GM23338 (cell line): ENCODE results near the gene KIF27. TPM values are rescaled to one million over a fixed set of nuclear protein-coding genes. Genes with fewer than 3 reads are reported as not detected.

Source experiments
- ATAC-seq: fragments of 200-7000 bp; cut with Tn5 transposase; 3 replicates; pipeline ENCODE4 v1.9.1; 2020
- DNase-seq: peaks from one replicate; pipeline ENCODE4 v3.0.0-alpha.2; 2015; ENCODE audit warnings: low spot score
- H2AFZ ChIP-seq: fragments of 200-600 bp; sonication (generic); 2 replicates; pipeline ENCODE4 v1.8.0; 2016; ENCODE audit warnings: antibody characterized with exemption, mild to moderate bottlenecking, moderate library complexity
- H3F3A ChIP-seq: fragments of 200-600 bp; sonication (generic); replicated peaks from 2 replicates; pipeline ENCODE4 v1.8.0; 2017; ENCODE audit warnings: antibody characterized with exemption, mixed run types, low read depth
- H3K27ac ChIP-seq: fragments of 200-600 bp; sonication (generic); 2 replicates; pipeline ENCODE4 v1.6.1; 2016; ENCODE audit warnings: low read depth
- H3K27me3 ChIP-seq: fragments of 200-600 bp; sonication (generic); 2 replicates; pipeline ENCODE4 v1.8.0; 2016; ENCODE audit warnings: mild to moderate bottlenecking, mixed run types, moderate library complexity; ENCODE audit not compliant: insufficient read depth
- H3K36me3 ChIP-seq: fragments of 200-600 bp; sonication (generic); 2 replicates; pipeline ENCODE4 v1.8.0; 2016; ENCODE audit warnings: mild to moderate bottlenecking; ENCODE audit not compliant: insufficient read depth
- H3K4me1 ChIP-seq: fragments of 200-600 bp; sonication (generic); 2 replicates; pipeline ENCODE4 v1.8.0; 2016; ENCODE audit warnings: mild to moderate bottlenecking, moderate library complexity; ENCODE audit not compliant: insufficient read depth
- H3K4me2 ChIP-seq: fragments of 200-600 bp; sonication (generic); 2 replicates; pipeline ENCODE4 v1.7.1; 2017; ENCODE audit warnings: mixed run types
- H3K4me3 ChIP-seq: fragments of 200-600 bp; sonication (generic); 2 replicates; pipeline ENCODE4 v1.6.1; 2016; ENCODE audit warnings: mixed run types
- H3K79me2 ChIP-seq: fragments of 200-600 bp; sonication (generic); replicated peaks from 2 replicates; pipeline ENCODE4 v1.8.0; 2017; ENCODE audit warnings: mild to moderate bottlenecking; ENCODE audit not compliant: insufficient read depth
- H3K9me2 ChIP-seq: fragments of 200-600 bp; sonication (generic); 2 replicates; pipeline ENCODE4 v1.8.0; 2017; ENCODE audit not compliant: insufficient read depth
- H4K20me1 ChIP-seq: fragments of 200-600 bp; sonication (generic); replicated peaks from 2 replicates; pipeline ENCODE4 v1.8.0; 2017; ENCODE audit warnings: mild to moderate bottlenecking; ENCODE audit not compliant: insufficient read depth
- H3K27ac Mint-ChIP-seq: 2 replicates; pipeline ENCODE4 v1.8.0; 2020; ENCODE audit warnings: inconsistent platforms, mild to moderate bottlenecking, moderate library complexity, mixed read lengths
- H3K27me3 Mint-ChIP-seq: 3 replicates; pipeline ENCODE4 v1.8.0; 2022; ENCODE audit warnings: low read depth, mild to moderate bottlenecking, moderate library complexity, mixed read lengths, inconsistent platforms; ENCODE audit not compliant: insufficient read depth, poor library complexity
- H3K36me3 Mint-ChIP-seq: 3 replicates; pipeline ENCODE4 v1.8.0; 2021; ENCODE audit warnings: low read depth, mild to moderate bottlenecking, inconsistent platforms, moderate library complexity, mixed read lengths
- H3K4me1 Mint-ChIP-seq: 3 replicates; pipeline ENCODE4 v1.8.0; 2020; ENCODE audit warnings: mild to moderate bottlenecking, inconsistent platforms, mixed read lengths
- H3K4me3 Mint-ChIP-seq: 3 replicates; pipeline ENCODE4 v1.8.0; 2021; ENCODE audit warnings: moderate library complexity, mild to moderate bottlenecking, inconsistent platforms, mixed read lengths
- H3K9me3 Mint-ChIP-seq: 3 replicates; pipeline ENCODE4 v1.8.0; 2020; ENCODE audit warnings: moderate library complexity, mild to moderate bottlenecking, inconsistent platforms, mixed read lengths
- EZH2 ChIP-seq: fragments of 200-600 bp; sonication (generic); IDR thresholded peaks from one replicate; pipeline ENCODE4 v1.8.0; 2017; ENCODE audit warnings: antibody characterized with exemption, mild to moderate bottlenecking, low read depth; ENCODE audit not compliant: unreplicated experiment
- EZH2phosphoT487 ChIP-seq: fragments of 200-600 bp; sonication (generic); IDR thresholded peaks from one replicate; pipeline ENCODE4 v1.8.1; 2018; ENCODE audit warnings: antibody characterized with exemption; ENCODE audit not compliant: unreplicated experiment
- JUNB ChIP-seq: IDR thresholded peaks from one replicate; pipeline ENCODE4 v1.6.1; 2016; ENCODE audit warnings: antibody characterized with exemption; ENCODE audit not compliant: unreplicated experiment
- NANOG ChIP-seq: IDR thresholded peaks from 2 replicates; pipeline ENCODE4 v1.6.1; 2016; ENCODE audit warnings: antibody characterized with exemption, borderline replicate concordance
- STAT1 ChIP-seq: IDR thresholded peaks from one replicate; pipeline ENCODE4 v1.6.1; 2016; ENCODE audit warnings: antibody characterized with exemption; ENCODE audit not compliant: unreplicated experiment
- ZNF331 ChIP-seq: fragments of 250-450 bp; sonication (Bioruptor Pico); IDR thresholded peaks from 2 replicates; pipeline ENCODE4 v1.5.0; 2020; ENCODE audit warnings: low read depth, mild to moderate bottlenecking, moderate library complexity
- polyA plus RNA-seq: library from polyadenylated mRNA; unstranded; fragments of >200 nt; fragmentation: Nextera tagmentation; extraction: Ambion mirVana; gene quantifications from 2 replicates; pipeline ENCODE4 v1.2.1, GENCODE V29; 2016
- total RNA-seq: library from RNA; depleted of rRNA; stranded (reverse); fragments of >200 nt; shearing (Covaris generic); gene quantifications from 2 replicates; pipeline ENCODE4 v1.2.3, GENCODE V29; 2014
- TF ChIP-seq, protein P1 (sequence below), 2 experiments: fragments of 200-600 bp in 1 of 2; sonication (generic) in 1 of 2; conservative IDR thresholded peaks; 2 replicates each; pipeline versions ENCODE4 v1.5.1 to v1.6.1; 2016 to 2017; ENCODE audit warnings: antibody characterized with exemption in 2 of 2, low read depth in 2 of 2, mild to moderate bottlenecking in 2 of 2, moderate library complexity in 1 of 2
- TF ChIP-seq, protein P2 (sequence below): fragments of 250-450 bp; sonication (Bioruptor Pico); IDR thresholded peaks from 2 replicates; pipeline ENCODE4 v1.5.0; 2020; ENCODE audit warnings: mild to moderate bottlenecking, moderate library complexity
- TF ChIP-seq, protein P3 (sequence below): IDR thresholded peaks from 2 replicates; pipeline ENCODE4 v1.6.1; 2016; ENCODE audit warnings: antibody characterized with exemption

The KIF27 gene
- total and polyA plus RNA-seq, 2 experiments from 2014 or later = 3.3 to 8.2 TPM

DNA sequence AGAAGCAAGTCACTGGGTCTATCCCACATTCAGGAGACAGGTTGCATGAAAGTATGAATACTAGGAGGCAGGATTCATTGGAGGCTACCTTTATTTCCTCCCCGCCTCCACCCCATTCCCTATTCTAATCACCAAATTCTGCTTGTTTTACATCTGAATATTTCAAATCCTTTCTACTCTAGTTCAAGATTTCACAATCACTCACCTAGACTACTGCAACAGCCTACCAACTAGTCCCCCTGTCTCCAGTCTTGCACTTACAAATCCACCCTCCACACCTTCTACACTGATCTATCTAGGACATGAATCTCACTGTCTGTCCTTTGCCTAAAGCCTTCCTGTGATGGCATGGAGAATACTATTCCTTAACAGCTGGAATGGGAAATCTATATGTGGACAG, 6.4 kb upstream of the KIF27 start (continued):
- no peak for TF ChIP-seq ZNF331 (CRISPR knock-in tag)
- no peak for TF ChIP-seq NANOG
- TF ChIP-seq EZH2 = no peak
- TF ChIP-seq STAT1 = no peak

DNA sequence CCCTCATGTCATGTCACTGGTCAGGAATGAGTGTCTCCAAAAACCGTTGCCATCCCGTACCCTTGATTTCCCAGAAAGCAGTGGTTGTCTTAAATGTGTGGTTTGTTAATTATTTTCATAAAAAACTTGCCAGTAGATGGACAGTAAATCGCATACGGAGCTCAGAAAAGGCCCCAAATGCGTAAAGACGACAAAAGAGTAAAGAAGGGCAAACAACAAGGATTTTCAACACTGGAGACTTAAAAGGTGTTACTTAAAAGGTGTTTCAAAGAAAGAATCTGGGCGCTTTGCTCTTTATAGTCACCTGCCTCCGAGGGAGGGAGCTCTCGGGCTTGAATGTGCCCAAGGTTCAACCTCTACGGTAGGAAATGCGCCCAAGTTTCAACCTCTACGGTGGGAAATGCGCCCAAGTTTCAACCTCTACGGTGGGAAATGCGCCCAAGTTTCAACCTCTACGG, 734 bp downstream of the KIF27 start:
- DNase-seq (peak; percentile 82), ATAC-seq (peak; percentile 49)
- H3K9me2 ChIP-seq = no peaks in the 10 kb centered on the region
- peak overlapping the region; percentile 80 for H2AFZ ChIP-seq
- Mint-ChIP-seq H3K4me3 (peak overlapping the region; percentile 78), H3K27ac (peak overlapping the region; percentile 98), H3K4me1 (peaks cover 11% of the 10 kb centered on the region; the same call in 2 of the 3 replicates), H3K36me3 (no peaks in the 10 kb centered on the region), H3K9me3 (no peaks in the 10 kb centered on the region), H3K27me3 (peaks cover 6% of the 10 kb centered on the region)
- no peaks in the 10 kb centered on the region for H3K79me2 ChIP-seq
- no peaks in the 10 kb centered on the region for H3K4me1 ChIP-seq
- H3K27me3 ChIP-seq = no peaks in the 10 kb centered on the region
- no peaks in the 10 kb centered on the region for H4K20me1 ChIP-seq
- TF ChIP-seq JUNB (no peak), NANOG (no peak), ZNF331 (CRISPR knock-in tag) (no peak), EZH2phosphoT487 (no peak), EZH2 (no peak)
- TF ChIP-seq, protein P1, sequence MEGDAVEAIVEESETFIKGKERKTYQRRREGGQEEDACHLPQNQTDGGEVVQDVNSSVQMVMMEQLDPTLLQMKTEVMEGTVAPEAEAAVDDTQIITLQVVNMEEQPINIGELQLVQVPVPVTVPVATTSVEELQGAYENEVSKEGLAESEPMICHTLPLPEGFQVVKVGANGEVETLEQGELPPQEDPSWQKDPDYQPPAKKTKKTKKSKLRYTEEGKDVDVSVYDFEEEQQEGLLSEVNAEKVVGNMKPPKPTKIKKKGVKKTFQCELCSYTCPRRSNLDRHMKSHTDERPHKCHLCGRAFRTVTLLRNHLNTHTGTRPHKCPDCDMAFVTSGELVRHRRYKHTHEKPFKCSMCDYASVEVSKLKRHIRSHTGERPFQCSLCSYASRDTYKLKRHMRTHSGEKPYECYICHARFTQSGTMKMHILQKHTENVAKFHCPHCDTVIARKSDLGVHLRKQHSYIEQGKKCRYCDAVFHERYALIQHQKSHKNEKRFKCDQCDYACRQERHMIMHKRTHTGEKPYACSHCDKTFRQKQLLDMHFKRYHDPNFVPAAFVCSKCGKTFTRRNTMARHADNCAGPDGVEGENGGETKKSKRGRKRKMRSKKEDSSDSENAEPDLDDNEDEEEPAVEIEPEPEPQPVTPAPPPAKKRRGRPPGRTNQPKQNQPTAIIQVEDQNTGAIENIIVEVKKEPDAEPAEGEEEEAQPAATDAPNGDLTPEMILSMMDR (conservative IDR thresholded peaks at IDR 0.05; ENCODE audit: low read depth in 2 of 2) = peak; percentile 34 to 55; a peak in 3 of 4 replicates
- TF ChIP-seq, protein P2, sequence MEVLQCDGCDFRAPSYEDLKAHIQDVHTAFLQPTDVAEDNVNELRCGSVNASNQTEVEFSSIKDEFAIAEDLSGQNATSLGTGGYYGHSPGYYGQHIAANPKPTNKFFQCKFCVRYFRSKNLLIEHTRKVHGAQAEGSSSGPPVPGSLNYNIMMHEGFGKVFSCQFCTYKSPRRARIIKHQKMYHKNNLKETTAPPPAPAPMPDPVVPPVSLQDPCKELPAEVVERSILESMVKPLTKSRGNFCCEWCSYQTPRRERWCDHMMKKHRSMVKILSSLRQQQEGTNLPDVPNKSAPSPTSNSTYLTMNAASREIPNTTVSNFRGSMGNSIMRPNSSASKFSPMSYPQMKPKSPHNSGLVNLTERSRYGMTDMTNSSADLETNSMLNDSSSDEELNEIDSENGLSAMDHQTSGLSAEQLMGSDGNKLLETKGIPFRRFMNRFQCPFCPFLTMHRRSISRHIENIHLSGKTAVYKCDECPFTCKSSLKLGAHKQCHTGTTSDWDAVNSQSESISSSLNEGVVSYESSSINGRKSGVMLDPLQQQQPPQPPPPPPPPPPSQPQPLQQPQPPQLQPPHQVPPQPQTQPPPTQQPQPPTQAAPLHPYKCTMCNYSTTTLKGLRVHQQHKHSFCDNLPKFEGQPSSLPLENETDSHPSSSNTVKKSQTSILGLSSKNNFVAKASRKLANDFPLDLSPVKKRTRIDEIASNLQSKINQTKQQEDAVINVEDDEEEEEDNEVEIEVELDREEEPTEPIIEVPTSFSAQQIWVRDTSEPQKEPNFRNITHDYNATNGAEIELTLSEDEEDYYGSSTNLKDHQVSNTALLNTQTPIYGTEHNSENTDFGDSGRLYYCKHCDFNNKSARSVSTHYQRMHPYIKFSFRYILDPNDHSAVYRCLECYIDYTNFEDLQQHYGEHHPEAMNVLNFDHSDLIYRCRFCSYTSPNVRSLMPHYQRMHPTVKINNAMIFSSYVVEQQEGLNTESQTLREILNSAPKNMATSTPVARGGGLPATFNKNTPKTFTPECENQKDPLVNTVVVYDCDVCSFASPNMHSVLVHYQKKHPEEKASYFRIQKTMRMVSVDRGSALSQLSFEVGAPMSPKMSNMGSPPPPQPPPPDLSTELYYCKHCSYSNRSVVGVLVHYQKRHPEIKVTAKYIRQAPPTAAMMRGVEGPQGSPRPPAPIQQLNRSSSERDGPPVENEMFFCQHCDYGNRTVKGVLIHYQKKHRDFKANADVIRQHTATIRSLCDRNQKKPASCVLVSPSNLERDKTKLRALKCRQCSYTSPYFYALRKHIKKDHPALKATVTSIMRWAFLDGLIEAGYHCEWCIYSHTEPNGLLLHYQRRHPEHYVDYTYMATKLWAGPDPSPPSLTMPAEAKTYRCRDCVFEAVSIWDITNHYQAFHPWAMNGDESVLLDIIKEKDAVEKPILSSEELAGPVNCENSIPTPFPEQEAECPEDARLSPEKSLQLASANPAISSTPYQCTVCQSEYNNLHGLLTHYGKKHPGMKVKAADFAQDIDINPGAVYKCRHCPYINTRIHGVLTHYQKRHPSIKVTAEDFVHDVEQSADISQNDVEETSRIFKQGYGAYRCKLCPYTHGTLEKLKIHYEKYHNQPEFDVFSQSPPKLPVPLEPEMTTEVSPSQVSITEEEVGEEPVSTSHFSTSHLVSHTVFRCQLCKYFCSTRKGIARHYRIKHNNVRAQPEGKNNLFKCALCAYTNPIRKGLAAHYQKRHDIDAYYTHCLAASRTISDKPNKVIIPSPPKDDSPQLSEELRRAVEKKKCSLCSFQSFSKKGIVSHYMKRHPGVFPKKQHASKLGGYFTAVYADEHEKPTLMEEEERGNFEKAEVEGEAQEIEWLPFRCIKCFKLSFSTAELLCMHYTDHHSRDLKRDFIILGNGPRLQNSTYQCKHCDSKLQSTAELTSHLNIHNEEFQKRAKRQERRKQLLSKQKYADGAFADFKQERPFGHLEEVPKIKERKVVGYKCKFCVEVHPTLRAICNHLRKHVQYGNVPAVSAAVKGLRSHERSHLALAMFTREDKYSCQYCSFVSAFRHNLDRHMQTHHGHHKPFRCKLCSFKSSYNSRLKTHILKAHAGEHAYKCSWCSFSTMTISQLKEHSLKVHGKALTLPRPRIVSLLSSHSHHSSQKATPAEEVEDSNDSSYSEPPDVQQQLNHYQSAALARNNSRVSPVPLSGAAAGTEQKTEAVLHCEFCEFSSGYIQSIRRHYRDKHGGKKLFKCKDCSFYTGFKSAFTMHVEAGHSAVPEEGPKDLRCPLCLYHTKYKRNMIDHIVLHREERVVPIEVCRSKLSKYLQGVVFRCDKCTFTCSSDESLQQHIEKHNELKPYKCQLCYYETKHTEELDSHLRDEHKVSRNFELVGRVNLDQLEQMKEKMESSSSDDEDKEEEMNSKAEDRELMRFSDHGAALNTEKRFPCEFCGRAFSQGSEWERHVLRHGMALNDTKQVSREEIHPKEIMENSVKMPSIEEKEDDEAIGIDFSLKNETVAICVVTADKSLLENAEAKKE (CRISPR knock-in tag) = no peak
- TF ChIP-seq, protein P3, sequence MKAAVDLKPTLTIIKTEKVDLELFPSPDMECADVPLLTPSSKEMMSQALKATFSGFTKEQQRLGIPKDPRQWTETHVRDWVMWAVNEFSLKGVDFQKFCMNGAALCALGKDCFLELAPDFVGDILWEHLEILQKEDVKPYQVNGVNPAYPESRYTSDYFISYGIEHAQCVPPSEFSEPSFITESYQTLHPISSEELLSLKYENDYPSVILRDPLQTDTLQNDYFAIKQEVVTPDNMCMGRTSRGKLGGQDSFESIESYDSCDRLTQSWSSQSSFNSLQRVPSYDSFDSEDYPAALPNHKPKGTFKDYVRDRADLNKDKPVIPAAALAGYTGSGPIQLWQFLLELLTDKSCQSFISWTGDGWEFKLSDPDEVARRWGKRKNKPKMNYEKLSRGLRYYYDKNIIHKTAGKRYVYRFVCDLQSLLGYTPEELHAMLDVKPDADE = peak; percentile 46; the same call in 1 of the 2 replicates
- peak overlapping the region; percentile 71 for H3K4me2 ChIP-seq
- H3F3A ChIP-seq = no peaks in the 10 kb centered on the region
- peak overlapping the region; percentile 54 for H3K4me3 ChIP-seq
- H3K27ac ChIP-seq = peak overlapping the region; percentile 94
- no peaks in the 10 kb centered on the region for H3K36me3 ChIP-seq
